Fibroblast of lung (primary cell): ENCODE data around the gene RPL18A.

Source experiments
- EZH2 ChIP-seq: IDR thresholded peaks from 2 replicates; pipeline ENCODE4 v1.5.1; 2012; ENCODE audit warnings: low read length, control low read depth, mild to moderate bottlenecking; ENCODE audit errors: missing control alignments
- TF ChIP-seq, protein P1 (sequence below), 2 donors: IDR thresholded peaks in 1 of 2; conservative IDR thresholded peaks in 1 of 2; 1 replicate in 1 of 2; 2 replicates in 1 of 2; pipeline ENCODE4 v1.5.1; 2011 to 2012; ENCODE audit warnings: low read length in 2 of 2, control low read depth in 1 of 2, inconsistent platforms in 1 of 2, low read depth in 1 of 2, mild to moderate bottlenecking in 1 of 2

DNA sequence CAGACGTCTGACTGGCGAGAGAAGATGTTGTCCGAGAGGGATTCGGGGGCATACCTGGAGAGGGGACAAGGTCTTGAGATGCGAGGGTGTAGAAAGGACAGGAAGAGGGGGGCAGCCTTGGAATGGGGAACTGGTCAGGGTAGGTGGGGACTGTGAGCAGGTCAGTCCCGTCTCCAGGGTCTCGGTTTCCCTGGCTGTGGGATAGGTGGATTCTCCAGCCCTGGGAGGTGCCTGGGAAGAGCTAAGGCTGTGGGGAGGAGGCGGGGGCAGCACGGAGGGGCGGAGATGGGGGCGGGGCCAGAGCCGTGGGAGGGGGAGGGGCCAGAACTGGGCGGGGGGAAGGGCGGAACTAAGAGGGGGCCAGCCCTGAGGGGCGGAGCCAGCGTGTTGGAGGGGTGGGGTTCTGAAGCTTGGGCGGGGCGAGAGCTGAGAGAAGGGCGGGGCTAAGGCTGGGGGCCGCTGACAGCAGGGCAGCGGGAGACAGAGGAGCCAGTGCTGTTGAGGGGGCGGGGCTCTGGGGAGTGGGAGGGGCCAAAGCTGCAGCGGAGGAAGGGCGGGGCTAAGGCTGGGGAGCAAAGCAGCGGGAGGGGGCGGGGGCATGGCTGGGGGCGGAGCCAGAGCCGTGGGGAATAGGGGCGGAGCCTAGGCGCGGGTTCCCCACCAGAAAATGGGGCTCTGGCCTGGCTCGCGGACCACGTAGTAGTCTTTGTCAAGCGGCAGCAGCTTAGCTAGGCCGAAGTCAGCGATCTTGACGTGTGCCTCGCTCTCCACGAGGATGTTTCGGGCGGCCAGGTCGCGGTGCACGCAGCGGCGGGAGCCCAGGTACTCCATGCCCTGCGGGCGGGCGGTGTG, 28.9 kb upstream of the RPL18A start:
- TF ChIP-seq, protein P1, sequence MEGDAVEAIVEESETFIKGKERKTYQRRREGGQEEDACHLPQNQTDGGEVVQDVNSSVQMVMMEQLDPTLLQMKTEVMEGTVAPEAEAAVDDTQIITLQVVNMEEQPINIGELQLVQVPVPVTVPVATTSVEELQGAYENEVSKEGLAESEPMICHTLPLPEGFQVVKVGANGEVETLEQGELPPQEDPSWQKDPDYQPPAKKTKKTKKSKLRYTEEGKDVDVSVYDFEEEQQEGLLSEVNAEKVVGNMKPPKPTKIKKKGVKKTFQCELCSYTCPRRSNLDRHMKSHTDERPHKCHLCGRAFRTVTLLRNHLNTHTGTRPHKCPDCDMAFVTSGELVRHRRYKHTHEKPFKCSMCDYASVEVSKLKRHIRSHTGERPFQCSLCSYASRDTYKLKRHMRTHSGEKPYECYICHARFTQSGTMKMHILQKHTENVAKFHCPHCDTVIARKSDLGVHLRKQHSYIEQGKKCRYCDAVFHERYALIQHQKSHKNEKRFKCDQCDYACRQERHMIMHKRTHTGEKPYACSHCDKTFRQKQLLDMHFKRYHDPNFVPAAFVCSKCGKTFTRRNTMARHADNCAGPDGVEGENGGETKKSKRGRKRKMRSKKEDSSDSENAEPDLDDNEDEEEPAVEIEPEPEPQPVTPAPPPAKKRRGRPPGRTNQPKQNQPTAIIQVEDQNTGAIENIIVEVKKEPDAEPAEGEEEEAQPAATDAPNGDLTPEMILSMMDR (conservative IDR thresholded peaks at IDR 0.05 in 1 of 2, IDR thresholded peaks at IDR 0.05 in 1 of 2; ENCODE audit: low read depth in 1 of 2, low read length in 2 of 2), result no peak
- no peak for TF ChIP-seq EZH2
